Measurements from ENCODE around the gene ITPR3. TPM values are rescaled to one million over a fixed set of nuclear protein-coding genes. Genes with fewer than 3 reads are reported as not detected.
A peak's percentile ranks its signal among the peaks of the same experiment; 100 is the strongest.

ITPR3 gene
- total and polyA plus RNA-seq, 2 of the 13 experiments (the other 11 are each of a cell fraction or from before 2014, with no cell fraction given), result 3.8 to 21.4 TPM

- TF ChIP-seq ZNF557 (CRISPR knock-in tag; IDR thresholded peaks at IDR 0.05), result no peak
- TF ChIP-seq GMEB1 (CRISPR knock-in tag; IDR thresholded peaks at IDR 0.05; ENCODE audit: borderline replicate concordance), result no peak; the same call in 1 of the 2 replicates
- peak; percentile 54 for TF ChIP-seq PHF8 (CRISPR knock-in tag; IDR thresholded peaks at IDR 0.05)
- 0 out of 2 replicates have a peak, but pooled peaks have one; percentile 68 for TF ChIP-seq SRY (CRISPR knock-in tag; IDR thresholded peaks at IDR 0.05)
- TF ChIP-seq GATAD2A (CRISPR knock-in tag; IDR thresholded peaks at IDR 0.05), result peak; percentile 68
- no peak for TF ChIP-seq NFE2L2 (IDR thresholded peaks at IDR 0.05; ENCODE audit: low read length)
- TF ChIP-seq TSC22D2 (CRISPR knock-in tag; IDR thresholded peaks at IDR 0.05; ENCODE audit: borderline replicate concordance), result peak; percentile 69; the same call in 1 of the 2 replicates
- peak; percentile 47; the same call in 1 of the 2 replicates for TF ChIP-seq CBX5 (CRISPR knock-in tag; IDR thresholded peaks at IDR 0.05; ENCODE audit: borderline replicate concordance)
- TF ChIP-seq TMF1 (CRISPR knock-in tag; IDR thresholded peaks at IDR 0.05; ENCODE audit: low read depth), result no peak
- TF ChIP-seq AGO1 (IDR thresholded peaks at IDR 0.05; ENCODE audit: low read depth, low read length, poor library complexity, severe bottlenecking), result no peak
- no peak for TF ChIP-seq DMTF1 (CRISPR knock-in tag; IDR thresholded peaks at IDR 0.05)
- no peak for TF ChIP-seq SMARCE1 (IDR thresholded peaks at IDR 0.05; ENCODE audit: borderline replicate concordance)
- TF ChIP-seq PHF5A (CRISPR knock-in tag; IDR thresholded peaks at IDR 0.05; ENCODE audit: low read depth, unreplicated experiment), result no peak
- peak; percentile 72; the same call in 1 of the 2 replicates for TF ChIP-seq ZNF350 (CRISPR knock-in tag; IDR thresholded peaks at IDR 0.05; ENCODE audit: borderline replicate concordance, low read depth)
- no peak for TF ChIP-seq ZNF670 (CRISPR knock-in tag; IDR thresholded peaks at IDR 0.05; ENCODE audit: borderline replicate concordance)
- TF ChIP-seq IKZF4 (CRISPR knock-in tag; IDR thresholded peaks at IDR 0.05; ENCODE audit: borderline replicate concordance, low read depth, not compliant biosample characterization), result no peak
- peak; percentile 68; the same call in 1 of the 2 replicates for TF ChIP-seq RXRB (CRISPR knock-in tag; IDR thresholded peaks at IDR 0.05; ENCODE audit: borderline replicate concordance)
- TF ChIP-seq ZNF572 (CRISPR knock-in tag; IDR thresholded peaks at IDR 0.05), result 0 out of 2 replicates have a peak, but pooled peaks have one; percentile 56
- 0 out of 2 replicates have a peak, but pooled peaks have one; percentile 16 for TF ChIP-seq ZBTB4 (CRISPR knock-in tag; IDR thresholded peaks at IDR 0.05; ENCODE audit: borderline replicate concordance)
- no peak for TF ChIP-seq BRD4 (CRISPR knock-in tag; IDR thresholded peaks at IDR 0.05)
- TF ChIP-seq NR1H2 (CRISPR knock-in tag; IDR thresholded peaks at IDR 0.05; ENCODE audit: borderline replicate concordance, low read depth), result 0 out of 2 replicates have a peak, but pooled peaks have one; percentile 80
- TF ChIP-seq CHD4 (IDR thresholded peaks at IDR 0.05; ENCODE audit: borderline replicate concordance, low read length), result no peak
- no peak for TF ChIP-seq ZNF550 (CRISPR knock-in tag; IDR thresholded peaks at IDR 0.05; ENCODE audit: borderline replicate concordance)
These were observed 35.6 kb upstream of the ITPR3 start (continued) for GRCh38 chr6:33585403-33586107.

All from HepG2 (cell line).